Natural killer cell (primary cell): ENCODE measurements around the gene MAGEL2. TPM values are rescaled to one million over a fixed set of nuclear protein-coding genes. Genes with fewer than 3 reads are reported as not detected.

ENCODE experiments used
- ATAC-seq, 3 donors: fragments of 150-1000 bp in 2 of 3; fragments of 200-7000 bp in 1 of 3; cut with Tn5 transposase; 1 replicate in 1 of 3; 2 replicates in 2 of 3; pipeline ENCODE4 v1.10.0; 2021; ENCODE audit warnings: mild to moderate bottlenecking in 2 of 3, moderate library complexity in 2 of 3
- DNase-seq, 2 donors: peaks; one replicate each; pipeline versions ENCODE4 v3.0.0 to v3.0.0-alpha.2; 2013 to 2021; ENCODE audit warnings: mixed read lengths in 1 of 2
- H3K27ac ChIP-seq: one replicate; pipeline ENCODE4 v1.5.1; 2013; ENCODE audit warnings: mild to moderate bottlenecking, low read length
- H3K27me3 ChIP-seq: one replicate; pipeline ENCODE4 v1.6.1; 2013; ENCODE audit warnings: low read length; ENCODE audit not compliant: control insufficient read depth, insufficient read depth
- H3K36me3 ChIP-seq: one replicate; pipeline ENCODE4 v1.6.1; 2013; ENCODE audit warnings: low read length; ENCODE audit not compliant: control insufficient read depth, insufficient read depth
- H3K4me1 ChIP-seq: one replicate; pipeline ENCODE4 v1.6.1; 2013; ENCODE audit warnings: low read length; ENCODE audit not compliant: control insufficient read depth, insufficient read depth
- H3K4me3 ChIP-seq: one replicate; pipeline ENCODE4 v1.5.1; 2013; ENCODE audit warnings: low read length
- H3K9me3 ChIP-seq: one replicate; pipeline ENCODE4 v1.6.1; 2013; ENCODE audit warnings: low read length; ENCODE audit not compliant: control insufficient read depth, insufficient read depth
- H3K27ac Mint-ChIP-seq, 2 donors: one replicate each; pipeline ENCODE4 v1.8.0; 2022; ENCODE audit warnings: mild to moderate bottlenecking in 2 of 2, mixed read lengths in 2 of 2, moderate library complexity in 1 of 2
- H3K27me3 Mint-ChIP-seq, 2 donors: one replicate each; pipeline ENCODE4 v1.8.0; 2022; ENCODE audit warnings: low read depth in 2 of 2, mixed read lengths in 2 of 2
- H3K36me3 Mint-ChIP-seq: one replicate; pipeline ENCODE4 v1.8.0; 2022; ENCODE audit warnings: mixed read lengths
- H3K4me1 Mint-ChIP-seq, 2 donors: one replicate each; pipeline ENCODE4 v1.8.0; 2022; ENCODE audit warnings: mixed read lengths in 2 of 2
- H3K4me3 Mint-ChIP-seq: one replicate; pipeline ENCODE4 v1.8.0; 2022; ENCODE audit warnings: mild to moderate bottlenecking, moderate library complexity, mixed read lengths
- H3K9me3 Mint-ChIP-seq, 2 donors: one replicate each; pipeline ENCODE4 v1.8.0; 2022; ENCODE audit warnings: mixed read lengths in 2 of 2
- CTCF ChIP-seq: fragments of 200-600 bp; IDR thresholded peaks from one replicate; pipeline ENCODE4 v1.8.0; 2022; ENCODE audit warnings: antibody characterized with exemption
- WGBS: methylation state at CpG from one replicate; pipeline ENCODE4 v1.1.7; 2013; ENCODE audit warnings: missing lambda C conversion rate; ENCODE audit not compliant: insufficient coverage; 5-methylcytosine and 5-hydroxymethylcytosine counted together
- intact Hi-C: fragments of 100-400 bp; cut with micrococcal nuclease; formaldehyde crosslinking; loops from one replicate; pipeline ENCODE4 v1.14.2; 2022
- total RNA-seq, 4 donors: library from RNA; stranded (reverse); fragments of 120-200 nt in 1 of 4; gene quantifications; one replicate each; pipeline versions ENCODE4 v1.2.3 to v1.2.4, GENCODE V29; 2013 to 2022

MAGEL2 gene
- total RNA-seq, 3 donors from 2014 or later (not counting 1 experiment from before 2014, with no cell fraction given): not detected

- DNase-seq: no peak
- ATAC-seq: no peak
- Histone ChIP-seq H3K27ac (no peak overlapping the region), H3K4me1 (no peaks in the 10 kb centered on the region), H3K27me3 (no peaks in the 10 kb centered on the region), H3K36me3 (no peaks in the 10 kb centered on the region), H3K4me3 (no peak overlapping the region), H3K9me3 (no peaks in the 10 kb centered on the region)
- Mint-ChIP-seq H3K4me3 (no peak overlapping the region), H3K27me3 (no peaks in the 10 kb centered on the region), H3K9me3 (peaks cover 0 to 5% of the 10 kb centered on the region in 2 donors), H3K36me3 (no peaks in the 10 kb centered on the region), H3K27ac (no peak overlapping the region), H3K4me1 (no peaks in the 10 kb centered on the region)
- 49% methylated on average over 2 of the region's 2 CpGs for WGBS
- TF ChIP-seq CTCF: no peak
- intact Hi-C loops: no loop called here
Observed at GRCh38 chr15:23595368-23595767, 52.3 kb downstream of the MAGEL2 start.

GRCh38 chr15:23594252-23594770 lies 53.4 kb downstream of the MAGEL2 start:
- no peaks in the 10 kb centered on the region for H3K36me3 Mint-ChIP-seq
- TF ChIP-seq CTCF: no peak
- H3K9me3 Mint-ChIP-seq: peaks cover 0 to 6% of the 10 kb centered on the region in 2 donors
- Histone ChIP-seq H3K27me3 (no peaks in the 10 kb centered on the region), H3K9me3 (no peaks in the 10 kb centered on the region), H3K27ac (no peak overlapping the region), H3K4me1 (no peaks in the 10 kb centered on the region), H3K4me3 (no peak overlapping the region), H3K36me3 (no peaks in the 10 kb centered on the region)
- H3K27ac Mint-ChIP-seq: no peak overlapping the region
- H3K27me3 Mint-ChIP-seq: no peaks in the 10 kb centered on the region
- H3K4me3 Mint-ChIP-seq: no peak overlapping the region
- intact Hi-C loops: loop anchor here (5.0 kb wide), 1 partner anchor 48 kb away; no protein-coding TSS in a partner anchor
- no peak for ATAC-seq
- DNase-seq: no peak
- H3K4me1 Mint-ChIP-seq: no peaks in the 10 kb centered on the region
- 86% methylated on average over 7 of the region's 7 CpGs for WGBS

Other genes with a start within 250 kb of the MAGEL2 start
- gene GOLGA6L2, start 200.6 kb downstream of the MAGEL2 start, total RNA-seq: not detected
- 1 to 10 TPM in 2 of 3 donors, under 1 TPM in 1; 0.30 to 4.7 (median 1.8) TPM for gene MKRN3, start 82.2 kb downstream of the MAGEL2 start, total RNA-seq
- under 1 TPM in 2 of 3 donors, not detected in 1; 0.23 to 0.29 TPM for gene NDN, start 39.4 kb upstream of the MAGEL2 start, total RNA-seq